Activated B cell treated with CpG ODN at 0.5 μM for 24 hours (primary cell): Measurements from ENCODE around the gene NR3C2. TPM values are rescaled to one million over a fixed set of nuclear protein-coding genes. Genes with fewer than 3 reads are reported as not detected.

Experiments used
- ATAC-seq: fragments of 200-7000 bp; cut with Tn5 transposase; one replicate; pipeline ENCODE4 v1.10.0; 2021; ENCODE audit warnings: low read depth, mild to moderate bottlenecking, moderate library complexity
- CTCF ChIA-PET: fragments of 350-600 bp; sonication (Branson Sonifier 250); formaldehyde crosslinking; loops from one replicate; lab custom pipeline; 2021; ENCODE audit warnings: antibody characterized with exemption; lab: Charles Lee
- POLR2A ChIA-PET: fragments of 350-600 bp; sonication (Branson Sonifier 250); formaldehyde crosslinking; loops from one replicate; lab custom pipeline; 2021; ENCODE audit warnings: antibody characterized with exemption; lab: Charles Lee
- DNase-seq: peaks from one replicate; pipeline ENCODE4 v3.0.0; 2022
- H3K27ac Mint-ChIP-seq: one replicate; pipeline ENCODE4 v1.8.0; 2020; ENCODE audit warnings: mixed read lengths
- H3K27me3 Mint-ChIP-seq: one replicate; pipeline ENCODE4 v1.8.0; 2021; ENCODE audit warnings: mixed read lengths
- H3K36me3 Mint-ChIP-seq: one replicate; pipeline ENCODE4 v1.8.0; 2021; ENCODE audit warnings: low read depth, mixed read lengths
- H3K4me1 Mint-ChIP-seq: one replicate; pipeline ENCODE4 v1.8.0; 2021; ENCODE audit warnings: mixed read lengths
- H3K4me3 Mint-ChIP-seq: one replicate; pipeline ENCODE4 v1.8.0; 2020; ENCODE audit warnings: mild to moderate bottlenecking, mixed read lengths
- H3K9me3 Mint-ChIP-seq: one replicate; pipeline ENCODE4 v1.8.0; 2020; ENCODE audit warnings: mixed read lengths
- CTCF ChIP-seq: fragments of 200-600 bp; IDR thresholded peaks from one replicate; pipeline ENCODE4 v1.8.0; 2022; ENCODE audit warnings: antibody characterized with exemption, mild to moderate bottlenecking
- intact Hi-C: fragments of 100-400 bp; cut with micrococcal nuclease; formaldehyde crosslinking; loops from one replicate; pipeline ENCODE4 v1.15.1; 2024
- total RNA-seq: library from RNA; stranded (reverse); gene quantifications from 2 replicates; pipeline ENCODE4 v1.2.3, GENCODE V29; 2022

NR3C2 gene
- total RNA-seq, 1 donor from 2014 or later, result 4.5 TPM

DNA sequence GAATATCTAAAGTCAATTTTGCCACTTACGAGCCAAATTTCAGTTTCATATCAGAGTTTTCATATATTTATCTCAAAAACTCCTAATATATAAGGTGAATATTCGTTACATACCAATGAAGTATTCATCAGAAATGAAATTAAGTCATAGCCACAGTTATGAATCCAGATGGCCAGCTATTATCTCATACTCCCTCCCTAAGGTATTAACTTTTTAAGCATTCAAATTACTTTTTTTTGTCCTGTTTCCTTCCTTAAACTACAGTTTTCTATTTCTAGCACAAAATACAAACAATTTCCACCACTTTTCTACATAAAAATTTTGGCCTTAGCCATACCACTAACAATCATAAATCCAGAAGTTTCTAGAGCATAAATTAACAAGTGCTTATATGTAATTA, 13.0 kb downstream of the NR3C2 start:
- DNase-seq, result no peak
- intact Hi-C loops, result no loop called here
- Mint-ChIP-seq H3K4me3 (no peak overlapping the region), H3K36me3 (no peaks in the 10 kb centered on the region), H3K27me3 (peaks cover 4% of the 10 kb centered on the region), H3K27ac (no peak overlapping the region), H3K9me3 (no peaks in the 10 kb centered on the region), H3K4me1 (peaks cover 33% of the 10 kb centered on the region)
- TF ChIP-seq CTCF, result no peak
- POLR2A ChIA-PET, result interaction anchor here (1.0 kb wide), 1 partner anchor 13 kb away, joined by 3 read pairs; the partner anchor contains the start of gene NR3C2
- CTCF ChIA-PET, result no interaction called here
- ATAC-seq, result no peak

- Mint-ChIP-seq H3K9me3 (no peaks in the 10 kb centered on the region), H3K4me1 (peaks cover 43% of the 10 kb centered on the region), H3K27ac (no peak overlapping the region), H3K36me3 (no peaks in the 10 kb centered on the region), H3K4me3 (no peak overlapping the region), H3K27me3 (peaks cover 3% of the 10 kb centered on the region)
- no peak for ATAC-seq
- intact Hi-C loops, result no loop called here
- CTCF ChIA-PET, result no interaction called here
- POLR2A ChIA-PET, result interaction anchor here (1.2 kb wide), 1 partner anchor 16 kb away, joined by 3 read pairs; no protein-coding TSS in a partner anchor
- TF ChIP-seq CTCF, result no peak
- no peak for DNase-seq
Observed at GRCh38 chr4:148426643-148427042, 15.6 kb downstream of the NR3C2 start.

GRCh38 chr4:148425327-148426110, 16.7 kb downstream of the NR3C2 start:
- Mint-ChIP-seq H3K36me3 (no peaks in the 10 kb centered on the region), H3K4me3 (no peak overlapping the region), H3K9me3 (no peaks in the 10 kb centered on the region), H3K27me3 (no peaks in the 10 kb centered on the region), H3K4me1 (peaks cover 40% of the 10 kb centered on the region), H3K27ac (no peak overlapping the region)
- ChIA-PET CTCF (no interaction called here), POLR2A (no interaction called here)
- intact Hi-C loops, result no loop called here
- no peak for TF ChIP-seq CTCF
- DNase-seq, result no peak
- ATAC-seq, result no peak

DNA sequence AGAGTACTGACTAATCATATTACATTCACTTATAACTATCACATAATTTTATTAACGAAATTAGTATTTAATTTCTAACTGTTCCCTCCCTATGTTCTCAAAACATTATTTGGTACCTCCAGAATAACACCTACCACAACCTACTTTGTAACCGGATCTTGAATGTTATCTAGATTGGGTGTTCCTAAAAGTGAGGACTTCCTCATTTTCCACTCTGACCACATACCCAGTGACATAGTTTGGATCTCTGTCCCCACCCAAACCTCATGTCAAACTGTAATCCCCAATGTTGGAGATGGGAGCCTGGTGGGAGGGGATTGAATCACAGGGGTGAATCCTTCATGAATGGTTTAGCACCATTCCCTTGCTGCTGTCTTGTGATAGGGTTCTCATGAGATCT, 21.8 kb downstream of the NR3C2 start:
- ChIA-PET POLR2A (no interaction called here), CTCF (no interaction called here)
- Mint-ChIP-seq H3K27me3 (no peaks in the 10 kb centered on the region), H3K36me3 (no peaks in the 10 kb centered on the region), H3K4me1 (peaks cover 15% of the 10 kb centered on the region), H3K4me3 (no peak overlapping the region), H3K27ac (no peak overlapping the region), H3K9me3 (no peaks in the 10 kb centered on the region)
- no peak for DNase-seq
- TF ChIP-seq CTCF, result no peak
- no peak for ATAC-seq
- intact Hi-C loops, result no loop called here

DNA sequence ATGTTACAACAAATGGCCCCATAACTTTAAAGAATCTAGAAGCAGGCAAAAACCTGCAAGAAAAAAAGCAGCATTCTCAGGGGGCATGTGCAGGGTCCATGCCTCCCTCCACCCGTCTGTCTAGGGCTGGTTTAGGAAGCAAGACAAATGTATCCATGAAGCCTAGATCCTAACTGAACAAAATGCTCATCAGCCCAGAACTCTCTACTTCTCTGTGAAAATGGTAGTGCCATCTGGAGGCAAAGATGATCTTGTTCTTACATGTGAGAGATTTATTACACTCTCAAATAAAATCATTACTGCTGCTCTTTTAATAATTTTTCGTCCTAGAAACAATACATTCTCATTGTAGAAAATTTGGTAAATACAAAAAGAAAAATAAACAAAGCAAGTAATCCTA, 26.7 kb downstream of the NR3C2 start:
- POLR2A ChIA-PET, result no interaction called here

More for the DNA sequence above, 26.7 kb downstream of the NR3C2 start:
- intact Hi-C loops, result no loop called here
- no peak overlapping the region for H3K4me3 Mint-ChIP-seq
- TF ChIP-seq CTCF, result no peak
- ATAC-seq (no peak), DNase-seq (no peak)
- H3K36me3 Mint-ChIP-seq, result peaks cover 5% of the 10 kb centered on the region
- CTCF ChIA-PET, result no interaction called here
- H3K4me1 Mint-ChIP-seq, result peaks cover 4% of the 10 kb centered on the region
- no peaks in the 10 kb centered on the region for H3K27me3 Mint-ChIP-seq
- no peak overlapping the region for H3K27ac Mint-ChIP-seq
- H3K9me3 Mint-ChIP-seq, result no peaks in the 10 kb centered on the region
